ENCODE measurements around the gene SUCO. TPM values are rescaled to one million over a fixed set of nuclear protein-coding genes. Genes with fewer than 3 reads are reported as not detected.

Gene SUCO
- total RNA-seq, 1 donor from 2014 or later: 120 TPM

DNA sequence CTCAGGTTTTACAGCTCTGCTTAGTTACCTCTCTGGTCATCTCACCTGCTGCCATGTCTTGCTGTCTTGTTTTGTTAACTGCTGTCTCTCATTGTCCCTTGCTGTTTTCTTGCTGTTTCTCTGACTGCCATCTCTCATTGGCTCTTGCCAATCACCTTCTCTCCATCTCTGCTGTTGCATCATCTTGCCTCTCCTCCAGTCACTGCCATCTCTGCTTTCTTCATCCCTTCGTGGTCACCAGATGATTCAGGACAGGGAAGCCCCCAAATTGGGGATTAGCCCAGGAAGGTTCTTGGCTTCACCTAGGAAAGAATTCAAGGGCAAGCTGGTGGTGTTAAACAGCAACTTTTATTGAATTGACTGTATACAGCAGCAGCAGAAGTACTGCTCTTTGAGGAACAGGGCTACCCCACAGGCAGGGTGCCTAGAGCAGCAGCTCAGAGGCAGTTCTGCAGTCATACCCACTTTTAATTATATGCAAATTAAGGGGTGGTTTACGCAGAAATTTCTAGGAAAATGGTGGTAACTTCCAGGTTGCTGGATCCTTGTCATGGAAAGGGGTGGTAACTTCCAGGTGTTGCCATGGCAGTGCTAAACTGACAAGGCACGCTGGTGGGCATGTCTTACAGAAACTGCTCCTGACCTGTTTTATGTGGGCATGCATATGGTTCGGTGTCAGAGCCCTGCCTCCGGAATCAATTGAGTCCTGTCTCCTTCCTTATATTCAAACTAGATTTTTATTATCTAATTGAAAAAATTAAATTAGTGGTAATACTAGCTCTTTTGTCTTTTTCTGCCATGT, 33.4 kb downstream of the SUCO start:
- Mint-ChIP-seq H3K9me3 (peaks cover 7% of the 10 kb centered on the region), H3K36me3 (peaks cover 57% of the 10 kb centered on the region), H3K4me1 (no peaks in the 10 kb centered on the region), H3K4me3 (no peak overlapping the region), H3K27me3 (ENCODE audit: low read depth) (no peaks in the 10 kb centered on the region), H3K27ac (no peak overlapping the region)
- no peak for DNase-seq (ENCODE audit: low spot score in 2 of 2, unreplicated experiment in 2 of 2)
- TF ChIP-seq, protein P1, sequence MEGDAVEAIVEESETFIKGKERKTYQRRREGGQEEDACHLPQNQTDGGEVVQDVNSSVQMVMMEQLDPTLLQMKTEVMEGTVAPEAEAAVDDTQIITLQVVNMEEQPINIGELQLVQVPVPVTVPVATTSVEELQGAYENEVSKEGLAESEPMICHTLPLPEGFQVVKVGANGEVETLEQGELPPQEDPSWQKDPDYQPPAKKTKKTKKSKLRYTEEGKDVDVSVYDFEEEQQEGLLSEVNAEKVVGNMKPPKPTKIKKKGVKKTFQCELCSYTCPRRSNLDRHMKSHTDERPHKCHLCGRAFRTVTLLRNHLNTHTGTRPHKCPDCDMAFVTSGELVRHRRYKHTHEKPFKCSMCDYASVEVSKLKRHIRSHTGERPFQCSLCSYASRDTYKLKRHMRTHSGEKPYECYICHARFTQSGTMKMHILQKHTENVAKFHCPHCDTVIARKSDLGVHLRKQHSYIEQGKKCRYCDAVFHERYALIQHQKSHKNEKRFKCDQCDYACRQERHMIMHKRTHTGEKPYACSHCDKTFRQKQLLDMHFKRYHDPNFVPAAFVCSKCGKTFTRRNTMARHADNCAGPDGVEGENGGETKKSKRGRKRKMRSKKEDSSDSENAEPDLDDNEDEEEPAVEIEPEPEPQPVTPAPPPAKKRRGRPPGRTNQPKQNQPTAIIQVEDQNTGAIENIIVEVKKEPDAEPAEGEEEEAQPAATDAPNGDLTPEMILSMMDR (IDR thresholded peaks at IDR 0.05; ENCODE audit: unreplicated experiment): no peak

DNA sequence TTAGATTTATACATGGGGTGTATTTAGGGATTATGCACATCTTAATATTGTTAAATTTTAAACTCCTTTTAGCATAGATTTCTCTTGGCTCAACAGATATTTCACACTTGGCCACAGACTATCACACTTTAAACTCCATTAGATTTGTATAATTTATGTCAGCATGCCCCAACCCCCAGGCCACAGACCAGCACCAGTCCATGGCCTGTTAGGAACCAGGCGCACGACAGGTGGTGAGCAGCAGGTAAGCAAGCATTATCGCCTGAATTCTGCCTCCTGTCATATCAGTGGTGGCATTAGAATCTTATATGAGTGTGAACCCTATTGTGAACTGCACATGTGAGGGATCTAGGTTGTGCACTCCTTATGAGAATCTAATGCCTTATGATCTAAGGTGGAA, 34.8 kb downstream of the SUCO start:
- Mint-ChIP-seq H3K27me3 (ENCODE audit: low read depth) (no peaks in the 10 kb centered on the region), H3K27ac (no peak overlapping the region)

DNA sequence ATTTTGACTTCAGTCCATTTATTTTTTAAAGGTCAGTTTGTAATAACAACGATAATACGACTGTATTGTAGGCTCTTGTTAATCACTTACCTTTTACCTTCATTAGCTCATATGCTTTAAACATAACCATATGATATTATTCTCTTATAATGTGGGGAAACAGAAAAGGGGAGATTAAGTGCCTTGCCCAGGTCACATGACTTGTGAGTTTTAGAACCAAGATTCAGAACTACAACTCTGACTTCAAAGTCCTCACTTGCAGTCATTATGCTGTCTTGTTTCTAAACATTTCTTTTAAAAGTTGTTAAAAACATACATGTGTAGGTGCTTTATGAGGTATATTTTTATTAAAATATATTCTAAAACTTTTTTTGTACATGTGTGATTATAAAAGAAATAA, 41.1 kb downstream of the SUCO start:
- H3K9me3 Mint-ChIP-seq: peaks cover 7% of the 10 kb centered on the region
- no peak overlapping the region for H3K27ac Mint-ChIP-seq
- no peaks in the 10 kb centered on the region for H3K4me1 Mint-ChIP-seq
- TF ChIP-seq, protein P1 (IDR thresholded peaks at IDR 0.05; ENCODE audit: unreplicated experiment): no peak
- DNase-seq (ENCODE audit: low spot score in 2 of 2, unreplicated experiment in 2 of 2): no peak
- H3K36me3 Mint-ChIP-seq: peaks cover 46% of the 10 kb centered on the region
- no peaks in the 10 kb centered on the region for H3K27me3 Mint-ChIP-seq (ENCODE audit: low read depth)
- H3K4me3 Mint-ChIP-seq: no peak overlapping the region

More for the DNA sequence above, 34.8 kb downstream of the SUCO start:
- DNase-seq (ENCODE audit: low spot score in 2 of 2, unreplicated experiment in 2 of 2): no peak
- no peaks in the 10 kb centered on the region for H3K4me1 Mint-ChIP-seq
- no peak overlapping the region for H3K4me3 Mint-ChIP-seq
- TF ChIP-seq, protein P1 (IDR thresholded peaks at IDR 0.05; ENCODE audit: unreplicated experiment): no peak
- H3K36me3 Mint-ChIP-seq: peaks cover 54% of the 10 kb centered on the region
- H3K9me3 Mint-ChIP-seq: peaks cover 7% of the 10 kb centered on the region

GRCh38 chr1:172578586-172578985, 45.6 kb downstream of the SUCO start:
- no peak for DNase-seq (ENCODE audit: low spot score in 2 of 2, unreplicated experiment in 2 of 2)
- TF ChIP-seq, protein P1 (IDR thresholded peaks at IDR 0.05; ENCODE audit: unreplicated experiment): no peak
- H3K4me3 Mint-ChIP-seq: no peak overlapping the region

DNA sequence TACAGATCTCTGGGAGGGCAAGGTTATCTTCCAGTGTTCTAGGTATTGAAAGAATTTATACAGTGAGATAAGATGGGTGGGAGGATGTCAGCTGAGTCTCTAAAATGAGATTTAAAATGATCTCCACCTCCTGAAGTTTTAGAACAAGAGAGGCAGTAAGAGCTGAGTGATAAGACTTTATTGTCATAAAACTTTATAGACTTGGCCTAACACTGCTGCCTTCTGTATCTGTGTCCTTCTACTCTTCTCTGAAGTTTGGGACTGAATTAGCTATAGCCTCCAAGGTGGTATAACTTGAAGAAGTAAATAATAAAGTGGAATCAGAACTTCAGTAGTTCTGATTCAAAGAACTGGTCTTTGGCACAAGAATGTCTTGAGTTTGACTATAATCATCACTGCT, 48.3 kb downstream of the SUCO start:
- no peak for DNase-seq (ENCODE audit: low spot score in 2 of 2, unreplicated experiment in 2 of 2)
- no peaks in the 10 kb centered on the region for H3K27me3 Mint-ChIP-seq (ENCODE audit: low read depth)
- H3K27ac Mint-ChIP-seq: peak overlapping the region; percentile 75
- peaks cover 32% of the 10 kb centered on the region for H3K36me3 Mint-ChIP-seq
- H3K9me3 Mint-ChIP-seq: no peaks in the 10 kb centered on the region
- no peak overlapping the region for H3K4me3 Mint-ChIP-seq
- peaks cover 32% of the 10 kb centered on the region for H3K4me1 Mint-ChIP-seq
- TF ChIP-seq, protein P1 (IDR thresholded peaks at IDR 0.05; ENCODE audit: unreplicated experiment): no peak

More at GRCh38 chr1:172578586-172578985, 45.6 kb downstream of the SUCO start:
- H3K9me3 Mint-ChIP-seq: no peaks in the 10 kb centered on the region
- H3K27me3 Mint-ChIP-seq (ENCODE audit: low read depth): no peaks in the 10 kb centered on the region
- H3K36me3 Mint-ChIP-seq: peaks cover 39% of the 10 kb centered on the region
- no peak overlapping the region for H3K27ac Mint-ChIP-seq
- peaks cover 23% of the 10 kb centered on the region for H3K4me1 Mint-ChIP-seq
